Immature natural killer cell (primary cell): ENCODE results near the gene NRN1. TPM values are rescaled to one million over a fixed set of nuclear protein-coding genes. Genes with fewer than 3 reads are reported as not detected.
"Not testable (repeated sequence)": the region's sequence is repeated elsewhere in the genome, so short reads cannot be mapped to it uniquely, and the experiment has no call there.

Experiments
- DNase-seq, 3 donors: peaks; one replicate each; pipeline ENCODE4 v3.0.0; 2022; ENCODE audit warnings: mixed read lengths in 1 of 3
- H3K27ac Mint-ChIP-seq, 6 donors: one replicate each; pipeline ENCODE4 v1.8.0; 2020; ENCODE audit warnings: mixed read lengths in 6 of 6, mild to moderate bottlenecking in 5 of 6, inconsistent platforms in 4 of 6, moderate library complexity in 3 of 6
- H3K27me3 Mint-ChIP-seq, 3 donors: one replicate each; pipeline ENCODE4 v1.8.0; 2020 to 2021; ENCODE audit warnings: low read depth in 3 of 3, mild to moderate bottlenecking in 3 of 3, mixed read lengths in 3 of 3, moderate library complexity in 3 of 3, inconsistent platforms in 1 of 3
- H3K36me3 Mint-ChIP-seq, 3 donors: one replicate each; pipeline ENCODE4 v1.8.0; 2020; ENCODE audit warnings: mixed read lengths in 3 of 3, inconsistent platforms in 2 of 3, mild to moderate bottlenecking in 2 of 3
- H3K4me1 Mint-ChIP-seq, 2 donors: one replicate each; pipeline ENCODE4 v1.8.0; 2020; ENCODE audit warnings: inconsistent platforms in 2 of 2, mild to moderate bottlenecking in 2 of 2, mixed read lengths in 2 of 2, moderate library complexity in 1 of 2
- H3K4me3 Mint-ChIP-seq, 5 donors: one replicate each; pipeline ENCODE4 v1.8.0; 2020; ENCODE audit warnings: mild to moderate bottlenecking in 5 of 5, mixed read lengths in 5 of 5, inconsistent platforms in 3 of 5, moderate library complexity in 3 of 5
- H3K9me3 Mint-ChIP-seq, 6 donors: one replicate each; pipeline ENCODE4 v1.8.0; 2020; ENCODE audit warnings: mild to moderate bottlenecking in 6 of 6, mixed read lengths in 6 of 6, inconsistent platforms in 4 of 6, moderate library complexity in 3 of 6
- polyA plus RNA-seq, 3 donors: library from polyadenylated mRNA; unstranded; fragments of 300-500 nt; fragmentation: Illumina TruSeq; gene quantifications; one replicate each; pipeline ENCODE4 v1.2.3, GENCODE V29; 2021

NRN1 gene, protein sequence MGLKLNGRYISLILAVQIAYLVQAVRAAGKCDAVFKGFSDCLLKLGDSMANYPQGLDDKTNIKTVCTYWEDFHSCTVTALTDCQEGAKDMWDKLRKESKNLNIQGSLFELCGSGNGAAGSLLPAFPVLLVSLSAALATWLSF
- polyA plus RNA-seq = not detected

DNA sequence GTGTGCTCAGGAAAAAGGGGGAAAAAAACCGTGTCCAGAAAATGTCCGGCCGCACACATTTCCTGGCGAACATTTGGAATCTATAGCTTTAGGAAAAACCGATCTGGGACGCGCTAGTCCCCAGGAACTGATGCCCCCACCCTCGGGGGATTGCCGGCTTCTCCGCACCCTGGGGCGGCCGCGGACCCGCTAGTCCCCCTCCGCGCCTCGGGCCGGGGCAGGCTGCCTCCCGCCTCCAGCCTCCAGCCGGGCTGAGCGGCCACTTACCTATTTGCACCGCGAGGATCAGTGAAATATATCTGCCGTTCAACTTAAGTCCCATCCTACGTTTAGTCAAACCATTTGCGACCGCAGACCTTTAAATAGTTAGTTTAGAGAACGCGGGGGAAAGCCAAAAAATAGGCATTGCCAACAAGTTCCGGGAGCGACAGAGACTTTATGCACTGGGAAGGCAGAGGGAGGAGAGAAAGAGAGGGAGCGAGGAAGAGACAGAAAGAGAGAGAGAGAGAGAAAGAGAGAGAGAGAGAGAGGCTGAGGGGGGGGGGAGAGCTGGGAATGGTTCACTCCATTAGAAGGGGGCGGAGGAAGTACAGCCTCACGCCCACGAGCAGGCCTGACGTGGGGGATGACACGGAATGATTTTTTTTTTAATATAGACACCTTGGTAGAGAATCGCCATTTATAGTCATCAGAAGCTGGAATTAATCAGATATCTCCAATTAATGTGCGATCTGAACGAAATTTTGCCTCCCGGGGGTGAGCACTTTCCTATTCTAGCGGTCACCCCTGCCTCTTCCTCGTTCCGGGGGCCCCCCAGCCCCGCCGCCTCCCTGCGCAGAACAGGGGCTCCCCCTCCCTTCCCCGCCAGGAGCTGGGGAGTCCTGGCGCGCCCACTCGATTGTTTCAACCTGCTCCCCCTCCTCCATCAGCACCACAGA, at the start of gene NRN1:
Gene NRN1, minus strand, starts transcription at position 498 of the 938 bp plus-strand sequence. Its CDS starts 176 bp downstream, at position 322.
- H3K4me1 Mint-ChIP-seq = peaks cover 58 to 69% of the 10 kb centered on the region in 2 donors
- H3K4me3 Mint-ChIP-seq = peak within 1 kb of the TSS; percentile 76 to 87 (median 83)
- H3K9me3 Mint-ChIP-seq = peaks cover 0 to 10% (median 4%) of the 10 kb centered on the region in 6 donors
- DNase-seq = no peak
- H3K36me3 Mint-ChIP-seq = peaks cover 0 to 7% (median 3%) of the 10 kb centered on the region in 3 donors
- H3K27me3 Mint-ChIP-seq = peaks cover 56 to 72% (median 68%) of the 10 kb centered on the region in 3 donors
- H3K27ac Mint-ChIP-seq = peak within 1 kb of the TSS in 1 of 6 donors; percentile 74

DNA sequence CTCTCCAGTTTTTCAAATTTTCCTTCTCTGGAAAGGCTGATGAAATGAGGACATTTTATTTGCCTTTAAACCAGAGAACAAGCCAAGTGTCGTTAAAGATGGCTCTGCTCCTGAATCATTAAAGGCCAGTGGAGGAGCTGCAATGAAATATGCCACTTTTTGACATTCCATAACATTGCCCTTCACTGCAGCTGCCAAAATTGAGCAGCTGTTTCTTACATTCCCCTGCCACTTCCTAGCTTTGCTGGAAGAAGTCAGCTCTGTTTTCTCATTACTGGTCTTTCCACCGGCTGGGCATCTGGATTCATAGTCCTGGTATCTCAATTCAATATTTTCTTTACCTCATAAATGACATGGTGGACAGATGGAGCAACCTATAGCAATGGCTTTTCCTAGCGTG, 45.5 kb upstream of the NRN1 start:
- Mint-ChIP-seq H3K4me3 (no peak overlapping the region), H3K36me3 (no peaks in the 10 kb centered on the region), H3K4me1 (no peaks in the 10 kb centered on the region), H3K27me3 (peaks cover 8 to 22% (median 14%) of the 10 kb centered on the region in 3 donors), H3K27ac (no peak overlapping the region), H3K9me3 (no peaks in the 10 kb centered on the region)
- no peak for DNase-seq

DNA sequence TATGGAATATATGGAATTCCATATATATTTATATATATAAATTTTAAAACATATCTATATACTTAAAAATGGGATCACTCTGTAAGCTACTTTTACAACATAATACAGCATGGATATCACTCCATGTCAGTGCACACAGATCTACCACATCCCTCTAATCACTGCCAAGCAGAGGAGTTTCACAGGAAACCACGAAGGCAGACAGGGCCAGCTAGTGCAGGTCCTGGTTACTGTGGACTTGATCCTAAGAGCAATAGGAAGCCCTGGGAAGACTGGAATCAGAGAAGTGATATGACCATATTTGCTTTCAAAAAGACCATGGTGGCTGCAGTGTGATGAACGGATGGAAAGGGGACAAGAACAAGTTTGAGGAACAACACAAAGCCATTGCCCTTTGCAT, 40.0 kb upstream of the NRN1 start:
- no peak overlapping the region for H3K4me3 Mint-ChIP-seq
- H3K4me1 Mint-ChIP-seq = no peaks in the 10 kb centered on the region
- DNase-seq = no peak
- peak overlapping the region in 1 of 6 donors; percentile 51 for H3K27ac Mint-ChIP-seq
- H3K9me3 Mint-ChIP-seq = no peaks in the 10 kb centered on the region
- no peaks in the 10 kb centered on the region for H3K36me3 Mint-ChIP-seq
- H3K27me3 Mint-ChIP-seq = peaks cover 4 to 16% (median 16%) of the 10 kb centered on the region in 3 donors

DNA sequence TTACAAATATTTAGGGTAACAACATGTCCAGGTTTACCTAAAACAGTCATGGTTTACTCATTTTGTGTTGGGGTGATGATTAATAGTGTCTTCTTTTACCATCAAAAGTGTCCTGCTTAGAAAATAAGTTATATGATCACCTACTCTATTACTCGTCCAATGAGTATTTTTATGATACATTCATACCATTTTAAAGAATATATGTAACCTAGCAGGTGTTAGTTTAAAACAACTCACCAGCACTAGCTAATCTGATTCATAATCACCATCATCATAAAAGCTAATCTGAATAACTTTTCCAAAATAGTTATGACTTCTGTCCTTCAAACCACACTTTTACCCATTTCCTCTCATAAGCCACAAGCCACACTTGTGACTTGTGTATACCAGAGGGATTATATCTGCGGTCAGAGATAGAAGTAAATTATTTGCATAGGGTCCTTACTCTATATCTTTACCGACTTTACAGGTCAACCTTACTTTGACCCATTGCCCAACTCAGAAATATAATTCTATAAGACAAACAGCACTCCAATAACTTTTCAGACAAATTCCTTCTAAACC, 33.3 kb upstream of the NRN1 start:
- no peak for DNase-seq
- Mint-ChIP-seq H3K9me3 (peaks cover 0 to 2% (median 0%) of the 10 kb centered on the region in 6 donors), H3K4me3 (no peak overlapping the region), H3K36me3 (no peaks in the 10 kb centered on the region), H3K4me1 (peaks cover 5 to 8% of the 10 kb centered on the region in 2 donors), H3K27me3 (peaks cover 4 to 15% (median 5%) of the 10 kb centered on the region in 3 donors), H3K27ac (no peak overlapping the region)

DNA sequence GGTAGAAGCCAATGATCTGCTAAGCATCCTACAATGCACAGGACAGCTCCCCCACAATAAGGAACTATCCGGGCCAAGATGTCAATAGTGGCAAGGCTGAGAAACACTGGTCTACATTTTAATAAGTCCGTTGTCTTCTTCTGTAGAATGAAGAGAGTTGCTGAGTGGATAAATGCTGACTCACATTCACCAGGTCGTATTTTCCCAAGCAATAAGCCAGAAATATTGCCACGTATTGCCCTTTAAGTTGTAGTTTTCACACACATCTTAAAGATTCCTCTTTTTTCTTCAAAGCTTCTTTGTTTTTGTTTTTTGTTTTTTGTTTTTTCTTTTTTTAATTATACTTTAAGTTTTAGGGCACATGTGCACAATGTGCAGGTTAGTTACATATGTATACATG, 30.5 kb upstream of the NRN1 start:
- peaks cover 5 to 10% (median 8%) of the 10 kb centered on the region in 3 donors for H3K27me3 Mint-ChIP-seq
- DNase-seq = no peak
- H3K36me3 Mint-ChIP-seq = no peaks in the 10 kb centered on the region
- peaks cover 0 to 2% (median 0%) of the 10 kb centered on the region in 6 donors for H3K9me3 Mint-ChIP-seq
- H3K4me1 Mint-ChIP-seq = peaks cover 5 to 8% of the 10 kb centered on the region in 2 donors
- H3K4me3 Mint-ChIP-seq = no peak overlapping the region
- H3K27ac Mint-ChIP-seq = no peak overlapping the region

DNA sequence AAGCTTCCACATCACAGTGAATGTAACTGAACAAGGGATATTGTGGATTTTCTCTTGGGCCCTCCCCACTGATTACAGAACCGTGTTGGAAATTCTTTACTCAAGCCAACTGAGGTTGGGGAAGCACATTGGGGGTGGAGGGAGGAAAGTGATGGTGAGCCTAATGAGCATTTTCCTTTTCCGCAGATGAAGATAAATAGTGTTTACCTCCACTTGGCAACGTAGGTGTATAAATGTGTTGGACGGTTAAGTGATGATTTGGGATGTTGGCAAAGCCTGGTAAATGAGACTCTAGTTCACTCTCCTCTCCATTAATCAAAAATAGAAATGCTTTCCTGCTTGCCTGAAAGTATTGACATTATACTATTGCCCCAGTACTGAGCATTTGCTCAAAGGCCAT, 27.1 kb upstream of the NRN1 start:
- no peak overlapping the region for H3K4me3 Mint-ChIP-seq
- H3K9me3 Mint-ChIP-seq = peaks cover 0 to 2% (median 0%) of the 10 kb centered on the region in 6 donors
- no peaks in the 10 kb centered on the region for H3K36me3 Mint-ChIP-seq
- peaks cover 4 to 6% (median 5%) of the 10 kb centered on the region in 3 donors for H3K27me3 Mint-ChIP-seq
- no peak for DNase-seq
- H3K27ac Mint-ChIP-seq = no peak overlapping the region
- no peaks in the 10 kb centered on the region for H3K4me1 Mint-ChIP-seq

DNA sequence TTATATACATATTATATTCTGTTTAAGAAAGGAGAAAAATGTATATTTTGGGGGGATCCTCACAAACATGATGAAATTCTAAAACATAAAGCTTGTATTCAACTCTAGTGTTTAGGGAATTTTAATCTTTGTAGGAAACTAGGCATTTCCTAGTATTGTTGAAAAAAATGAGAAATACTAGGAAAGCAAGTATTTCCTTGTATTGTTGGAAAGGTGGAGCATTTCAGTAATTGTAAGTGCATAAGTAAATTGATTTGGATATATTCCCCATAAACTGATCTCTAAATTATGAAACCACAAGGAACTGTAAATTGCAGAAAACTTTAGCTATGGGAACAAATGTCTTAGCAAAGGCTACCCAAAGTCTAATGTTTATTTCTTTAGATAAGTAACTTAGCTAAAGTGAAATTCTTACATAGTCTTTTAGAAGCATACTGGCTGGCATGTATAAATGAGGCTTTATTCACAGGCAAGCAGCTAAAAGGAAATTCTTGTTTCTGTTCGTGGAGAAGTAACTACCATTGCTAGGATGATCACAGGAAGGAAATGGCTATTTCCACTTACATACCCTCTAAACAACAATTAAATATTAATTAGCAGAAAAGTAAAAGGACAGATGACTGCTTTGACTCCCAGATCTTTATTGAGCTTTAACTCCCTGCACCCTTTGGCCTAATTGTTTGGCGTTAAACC, 19.9 kb upstream of the NRN1 start:
- no peak for DNase-seq
- peaks cover 6 to 19% (median 11%) of the 10 kb centered on the region in 3 donors for H3K27me3 Mint-ChIP-seq
- H3K4me1 Mint-ChIP-seq = no peaks in the 10 kb centered on the region
- H3K4me3 Mint-ChIP-seq = no peak overlapping the region
- H3K27ac Mint-ChIP-seq = no peak overlapping the region
- no peaks in the 10 kb centered on the region for H3K36me3 Mint-ChIP-seq
- no peaks in the 10 kb centered on the region for H3K9me3 Mint-ChIP-seq

DNA sequence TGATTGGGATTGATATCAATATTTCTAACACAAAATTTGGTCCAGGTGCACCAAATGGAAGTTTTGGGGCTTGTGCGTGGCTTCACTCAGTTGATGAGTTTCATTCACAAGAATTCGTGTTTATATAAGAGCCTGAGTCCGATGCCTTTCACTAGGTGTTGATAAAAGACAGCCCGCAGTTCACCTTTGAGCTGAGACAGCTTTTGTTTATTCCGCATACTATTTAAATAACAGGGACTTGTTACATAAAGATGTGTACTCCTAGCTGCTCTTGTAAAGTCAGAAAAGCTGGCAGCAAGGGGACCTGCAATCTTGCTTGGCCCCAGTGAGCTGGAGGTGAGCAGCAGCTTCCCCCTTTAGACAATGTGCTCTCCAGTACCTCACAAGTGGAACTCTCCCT, 19.0 kb upstream of the NRN1 start:
- DNase-seq = no peak
- Mint-ChIP-seq H3K27me3 (peaks cover 9 to 27% (median 11%) of the 10 kb centered on the region in 3 donors), H3K27ac (no peak overlapping the region), H3K4me1 (no peaks in the 10 kb centered on the region), H3K9me3 (peaks cover 0 to 1% (median 0%) of the 10 kb centered on the region in 6 donors), H3K36me3 (no peaks in the 10 kb centered on the region), H3K4me3 (no peak overlapping the region)

DNA sequence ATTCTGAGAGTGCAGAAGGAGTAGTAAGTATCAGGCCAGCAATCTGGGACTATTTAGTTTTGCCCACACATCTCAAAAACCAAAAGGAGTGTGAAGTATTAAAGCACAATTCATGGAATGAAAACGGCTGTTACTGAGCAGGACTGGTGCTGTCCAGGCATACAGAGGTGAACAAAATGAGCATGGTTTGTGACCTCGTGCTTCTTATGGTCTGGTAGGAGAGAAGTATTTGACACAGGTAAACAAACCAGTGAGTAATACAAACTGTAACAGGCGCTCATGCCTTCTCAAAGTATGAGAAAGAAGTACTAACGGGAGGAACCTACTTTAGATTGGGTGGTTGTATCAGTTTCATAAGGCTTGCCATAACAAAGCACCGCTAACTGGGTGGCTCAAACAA, 17.5 kb upstream of the NRN1 start:
- no peak for DNase-seq
- H3K27me3 Mint-ChIP-seq = peaks cover 11 to 34% (median 14%) of the 10 kb centered on the region in 3 donors
- no peak overlapping the region for H3K27ac Mint-ChIP-seq
- H3K9me3 Mint-ChIP-seq = peaks cover 0 to 1% (median 0%) of the 10 kb centered on the region in 6 donors
- no peaks in the 10 kb centered on the region for H3K36me3 Mint-ChIP-seq
- no peak overlapping the region for H3K4me3 Mint-ChIP-seq
- no peaks in the 10 kb centered on the region for H3K4me1 Mint-ChIP-seq

DNA sequence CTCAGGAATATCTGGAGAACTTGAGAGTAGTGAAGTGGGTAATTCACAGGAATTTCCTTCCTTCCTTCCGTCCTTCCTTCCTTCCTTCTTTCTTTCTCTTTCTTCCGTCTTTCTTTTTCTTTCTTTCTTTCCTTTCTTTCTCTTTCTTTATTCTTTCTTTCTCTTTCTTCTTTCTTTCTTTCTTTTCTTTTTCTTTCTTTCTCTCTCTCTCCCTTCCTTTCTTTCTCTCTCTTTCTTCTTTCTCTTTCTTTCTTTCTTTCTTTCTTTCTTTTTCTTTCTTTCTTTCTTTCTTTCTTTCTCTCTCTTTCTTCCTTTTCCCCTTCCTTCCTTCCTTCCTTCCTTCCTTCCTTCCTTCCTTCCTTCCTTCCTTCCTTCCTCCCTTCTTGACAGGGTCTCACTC, 16.1 kb upstream of the NRN1 start:
- not testable (repeated sequence) for H3K27ac Mint-ChIP-seq, H3K9me3 Mint-ChIP-seq, H3K4me1 Mint-ChIP-seq, DNase-seq, H3K4me3 Mint-ChIP-seq, H3K36me3 Mint-ChIP-seq
- peaks cover 13 to 35% (median 14%) of the 10 kb centered on the region in 3 donors for H3K27me3 Mint-ChIP-seq

DNA sequence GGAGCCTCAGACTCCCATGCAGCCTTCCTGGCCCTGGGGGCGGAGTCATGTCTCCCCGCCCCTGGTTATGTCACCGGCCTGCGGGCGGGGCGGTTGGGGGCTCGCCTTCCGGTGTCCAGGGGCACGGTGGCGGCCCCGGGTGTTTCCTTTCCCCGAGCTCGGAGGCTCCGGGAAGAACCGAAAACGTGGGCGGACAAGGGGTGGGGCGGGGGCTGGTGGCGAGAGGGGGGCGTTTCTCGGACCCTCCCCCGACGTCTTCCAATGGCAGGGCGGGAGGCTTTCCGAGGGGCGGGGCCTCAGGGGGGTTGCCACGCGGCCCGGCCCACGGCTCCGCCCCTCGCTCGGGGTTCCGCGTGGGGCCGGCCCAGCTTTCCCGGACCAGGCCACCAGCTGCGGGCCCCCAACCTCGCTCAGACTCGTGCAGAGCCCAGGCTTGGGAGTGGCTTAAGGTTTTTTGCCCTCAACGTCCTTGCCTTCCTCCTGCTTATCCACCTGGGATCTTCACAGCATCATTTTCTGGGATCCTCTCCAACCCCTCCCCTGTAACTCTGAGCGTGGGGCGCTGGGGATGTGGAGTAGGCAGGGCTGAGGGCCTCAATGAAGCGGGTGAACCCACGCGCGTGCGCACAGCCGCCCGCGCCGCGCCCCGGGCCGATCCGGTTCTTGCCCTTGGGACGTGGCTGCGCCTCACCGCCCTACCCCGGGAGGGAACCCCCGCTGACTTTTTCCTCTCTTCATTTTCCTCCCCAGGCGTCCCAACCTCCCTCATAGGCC, 2.1 kb upstream of the NRN1 start:
- Mint-ChIP-seq H3K4me3 (peak overlapping the region; percentile 76 to 87 (median 83)), H3K27ac (no peak overlapping the region), H3K27me3 (peaks cover 47 to 56% (median 53%) of the 10 kb centered on the region in 3 donors), H3K36me3 (peaks cover 0 to 7% (median 3%) of the 10 kb centered on the region in 3 donors), H3K4me1 (peaks cover 41 to 54% of the 10 kb centered on the region in 2 donors), H3K9me3 (peaks cover 0 to 10% (median 4%) of the 10 kb centered on the region in 6 donors)
- DNase-seq = peak in 2 of 3 donors; percentile 49 to 50

DNA sequence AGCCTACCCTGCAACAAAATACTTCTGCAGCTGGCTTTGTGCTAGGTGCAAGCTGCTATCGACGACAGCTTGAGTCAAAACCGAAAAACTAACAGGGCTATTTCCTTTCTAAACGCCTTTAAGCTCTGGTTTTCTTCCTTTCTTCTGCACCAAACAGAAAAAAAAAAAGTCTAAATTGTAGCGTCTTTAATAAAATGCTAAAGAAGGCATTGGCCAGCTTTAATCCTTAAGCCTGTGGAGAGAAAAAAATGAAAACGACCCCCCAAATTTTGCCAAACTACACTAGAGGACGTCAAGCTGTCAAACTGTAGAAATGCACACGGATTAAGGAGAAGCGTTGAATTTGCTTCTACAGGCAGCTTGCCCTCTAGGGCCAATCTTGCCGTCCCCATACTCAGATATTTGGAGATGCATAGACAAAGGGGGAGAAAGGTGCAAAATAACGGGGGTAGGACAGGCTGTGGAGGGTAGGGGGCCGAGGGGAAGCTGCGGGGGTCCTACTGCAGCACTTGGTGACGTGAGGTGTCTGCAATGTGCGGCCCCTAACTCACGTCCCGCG, 1.4 kb upstream of the NRN1 start:
- Mint-ChIP-seq H3K4me1 (peaks cover 46 to 56% of the 10 kb centered on the region in 2 donors), H3K27ac (peak overlapping the region in 2 of 6 donors; percentile 25 to 30), H3K4me3 (peak overlapping the region; percentile 76 to 87 (median 83)), H3K27me3 (peaks cover 50 to 62% (median 60%) of the 10 kb centered on the region in 3 donors), H3K9me3 (peaks cover 0 to 10% (median 4%) of the 10 kb centered on the region in 6 donors), H3K36me3 (peaks cover 0 to 7% (median 3%) of the 10 kb centered on the region in 3 donors)
- DNase-seq = no peak
